Keratinocyte (primary cell): ENCODE results near the gene MAN2C1. TPM values are rescaled to one million over a fixed set of nuclear protein-coding genes. Genes with fewer than 3 reads are reported as not detected.

Experiments used
- DNase-seq: peaks from one replicate; pipeline ENCODE4 v3.0.0-alpha.2; 2011; ENCODE audit warnings: low read depth, missing footprints, low spot score
- FAIRE-seq: peaks from 2 replicates; lab custom pipeline; 2011; peaks lifted over from hg19 to GRCh38; lab: Jason Lieb, UNC
- H2AFZ ChIP-seq: 2 replicates; pipeline ENCODE4 v1.6.0; 2012; ENCODE audit warnings: low read length, control low read depth, inconsistent platforms; ENCODE audit not compliant: control insufficient read depth
- H3K27ac ChIP-seq: 2 replicates; pipeline ENCODE4 v1.5.1; 2011; ENCODE audit warnings: low read length; ENCODE audit not compliant: control insufficient read depth, insufficient read depth
- H3K27me3 ChIP-seq: 3 replicates; pipeline ENCODE4 v1.6.0; 2011; ENCODE audit warnings: low read length; ENCODE audit not compliant: control insufficient read depth, insufficient read depth; ENCODE audit errors: extremely low read depth
- H3K36me3 ChIP-seq, 2 experiments: 2 replicates in 1 of 2; 3 replicates in 1 of 2; pipeline ENCODE4 v1.5.1; 2011; ENCODE audit warnings: low read length in 2 of 2, mild to moderate bottlenecking in 1 of 2; ENCODE audit not compliant: control insufficient read depth in 2 of 2, insufficient read depth in 2 of 2; ENCODE audit errors: extremely low read depth in 1 of 2
- H3K4me1 ChIP-seq: 3 replicates; pipeline ENCODE4 v1.5.1; 2011; ENCODE audit warnings: low read length; ENCODE audit not compliant: control insufficient read depth, insufficient read depth; ENCODE audit errors: extremely low read depth
- H3K4me2 ChIP-seq: 3 replicates; pipeline ENCODE4 v1.6.0; 2011; ENCODE audit warnings: low read depth, low read length; ENCODE audit not compliant: control insufficient read depth, insufficient read depth; ENCODE audit errors: extremely low read depth
- H3K4me3 ChIP-seq, 3 experiments: fragments of 200-600 bp in 1 of 3; sonication (generic) in 1 of 3; 2 replicates in 2 of 3; 3 replicates in 1 of 3; pipeline ENCODE4 v1.5.1; 2011 to 2016; ENCODE audit warnings: low read length in 3 of 3, mild to moderate bottlenecking in 3 of 3, control low read depth in 2 of 3, inconsistent platforms in 1 of 3, low read depth in 1 of 3, mixed read lengths in 1 of 3, mixed run types in 1 of 3, moderate library complexity in 1 of 3; ENCODE audit not compliant: control insufficient read depth in 2 of 3, insufficient read depth in 2 of 3; ENCODE audit errors: extremely low read depth in 1 of 3
- H3K79me2 ChIP-seq: 2 replicates; pipeline ENCODE4 v1.6.0; 2012; ENCODE audit warnings: low read length; ENCODE audit not compliant: control insufficient read depth, insufficient read depth
- H3K9ac ChIP-seq: 3 replicates; pipeline ENCODE4 v1.6.0; 2011; ENCODE audit warnings: low read length; ENCODE audit not compliant: control insufficient read depth, insufficient read depth; ENCODE audit errors: extremely low read depth
- H3K9me1 ChIP-seq: 3 replicates; pipeline ENCODE4 v1.6.0; 2011; ENCODE audit warnings: low read length; ENCODE audit not compliant: control insufficient read depth, insufficient read depth; ENCODE audit errors: extremely low read depth
- H3K9me3 ChIP-seq: 2 replicates; pipeline ENCODE4 v1.5.1; 2012; ENCODE audit warnings: low read depth, low read length; ENCODE audit not compliant: control insufficient read depth
- H4K20me1 ChIP-seq: 3 replicates; pipeline ENCODE4 v1.6.0; 2011; ENCODE audit warnings: low read length; ENCODE audit not compliant: control insufficient read depth, insufficient read depth; ENCODE audit errors: extremely low read depth
- CTCF ChIP-seq, 3 experiments: IDR thresholded peaks in 1 of 3; conservative IDR thresholded peaks in 1 of 3; optimal IDR thresholded peaks in 1 of 3; 2 replicates in 2 of 3; 3 replicates in 1 of 3; pipeline versions ENCODE3 to v1.5.1; 2011; ENCODE audit warnings: low read length in 3 of 3, mild to moderate bottlenecking in 3 of 3, moderate library complexity in 2 of 3, control low read depth in 1 of 3, inconsistent platforms in 1 of 3; ENCODE audit not compliant: insufficient read depth in 2 of 3; ENCODE audit errors: extremely low read depth in 1 of 3
- EZH2 ChIP-seq: IDR thresholded peaks from one replicate; pipeline ENCODE4 v1.6.1; 2012; ENCODE audit warnings: inconsistent platforms, mild to moderate bottlenecking, low read length, moderate library complexity
- dilution Hi-C: fragments of 300-500 bp; cut with MboI; formaldehyde crosslinking; loops from one replicate; pipeline ENCODE4 v1.7.0; 2020; ENCODE audit warnings: low sequenced_read_pairs; ENCODE audit not compliant: extremely low pct_ligation_motif_present
- polyA plus RNA-seq, 5 experiments: library from polyadenylated mRNA; depleted of rRNA in 3 of 5; stranded (reverse) in 3 of 5; stranded (forward) in 1 of 5; unstranded in 1 of 5; fragments of >200 nt; gene quantifications; 1 replicate in 1 of 5; 2 replicates in 3 of 5; 3 replicates in 1 of 5; pipeline versions ENCODE4 v1.2.1 to v1.2.3, GENCODE V29; 2011 to 2012; ENCODE audit warnings: missing spikeins in 2 of 5, low read depth in 1 of 5, low replicate concordance in 1 of 5

MAN2C1 gene
- polyA plus RNA-seq, 1 donor (not counting 4 experiments of a cell fraction or from before 2014, with no cell fraction given) = 35.4 TPM

- TF ChIP-seq CTCF (optimal IDR thresholded peaks at IDR 0.05 in 1 of 3, IDR thresholded peaks at IDR 0.05 in 1 of 3, conservative IDR thresholded peaks at IDR 0.05 in 1 of 3; ENCODE audit: extremely low read depth in 1 of 3, insufficient read depth in 2 of 3, low read length in 3 of 3) (no peak), EZH2 (no peak)
- no peaks in the 10 kb centered on the region for H4K20me1 ChIP-seq
- no peak overlapping the region for H3K4me3 ChIP-seq
- DNase-seq (no peak), FAIRE-seq (no peak)
- no peak overlapping the region for H3K9ac ChIP-seq
- H3K79me2 ChIP-seq = no peaks in the 10 kb centered on the region
- no peaks in the 10 kb centered on the region for H3K27me3 ChIP-seq
- H3K36me3 ChIP-seq = peaks cover 39 to 42% of the 10 kb centered on the region in 2 experiments
- no peaks in the 10 kb centered on the region for H3K9me1 ChIP-seq
- H3K4me1 ChIP-seq = peaks cover under 1% of the 10 kb centered on the region
- dilution Hi-C loops = no loop called here
- H2AFZ ChIP-seq = no peak overlapping the region
- H3K27ac ChIP-seq = no peak overlapping the region
- no peaks in the 10 kb centered on the region for H3K9me3 ChIP-seq
- no peak overlapping the region for H3K4me2 ChIP-seq
These were observed 6.3 kb downstream of the MAN2C1 start for GRCh38 chr15:75361989-75362641.

GRCh38 chr15:75361361-75361988 lies 6.9 kb downstream of the MAN2C1 start:
- H3K27ac ChIP-seq = no peak overlapping the region
- TF ChIP-seq EZH2 (no peak), CTCF (optimal IDR thresholded peaks at IDR 0.05 in 1 of 3, IDR thresholded peaks at IDR 0.05 in 1 of 3, conservative IDR thresholded peaks at IDR 0.05 in 1 of 3; ENCODE audit: extremely low read depth in 1 of 3, insufficient read depth in 2 of 3, low read length in 3 of 3) (no peak)
- peaks cover 35 to 40% of the 10 kb centered on the region in 2 experiments for H3K36me3 ChIP-seq
- DNase-seq = no peak
- no peak for FAIRE-seq
- no peaks in the 10 kb centered on the region for H3K4me1 ChIP-seq
- no peaks in the 10 kb centered on the region for H3K9me1 ChIP-seq
- H3K4me2 ChIP-seq = no peak overlapping the region
- H2AFZ ChIP-seq = no peak overlapping the region
- no peak overlapping the region for H3K9ac ChIP-seq
- H3K4me3 ChIP-seq = no peak overlapping the region
- H4K20me1 ChIP-seq = no peaks in the 10 kb centered on the region
- no peaks in the 10 kb centered on the region for H3K79me2 ChIP-seq
- no peaks in the 10 kb centered on the region for H3K9me3 ChIP-seq
- no peaks in the 10 kb centered on the region for H3K27me3 ChIP-seq
- dilution Hi-C loops = no loop called here
